ENCODE data around the gene RGS6.
"Not testable (repeated sequence)": the region's sequence is repeated elsewhere in the genome, so short reads cannot be mapped to it uniquely, and the experiment has no call there.

The RGS6 gene

DNA sequence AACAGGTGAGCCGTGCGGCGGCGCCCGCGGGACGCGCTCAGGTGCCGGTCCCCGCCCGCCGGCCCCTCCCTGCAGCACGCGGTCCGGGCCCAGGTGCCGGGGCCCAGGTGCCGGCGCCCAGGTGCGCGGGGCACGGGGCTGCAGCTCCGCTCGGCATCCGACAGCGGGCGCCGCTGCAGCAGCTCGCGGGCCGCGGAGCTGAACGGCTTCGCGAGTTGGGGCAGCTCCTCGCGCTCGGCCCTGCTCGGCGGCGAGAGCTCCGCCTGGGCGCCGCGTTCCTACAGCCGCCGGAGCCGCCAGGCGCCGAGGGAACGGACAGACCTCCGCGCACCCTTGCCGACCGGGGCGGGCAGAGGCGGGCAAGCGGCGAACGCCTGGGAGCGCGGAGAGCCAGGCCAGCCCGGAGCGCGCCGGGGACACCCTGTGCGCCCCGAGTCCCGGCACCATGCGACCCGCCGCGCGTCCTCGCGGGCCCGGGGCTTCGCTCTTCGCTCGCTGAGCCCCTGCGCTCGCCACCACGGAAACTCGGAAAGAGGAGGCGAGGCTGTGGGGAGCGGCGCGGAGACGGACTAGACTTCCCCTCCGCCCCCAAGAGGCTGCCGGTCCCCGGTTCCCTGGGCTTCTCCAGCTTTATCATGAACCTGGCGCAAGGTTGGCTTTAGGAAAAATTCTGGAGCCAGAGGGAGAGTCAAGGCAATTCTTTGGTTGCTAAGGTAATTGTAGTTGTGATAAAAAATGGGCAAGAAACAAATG, at the start of gene RGS6:
RGS6 (plus strand) TSS at position 201 of the 753 bp plus-strand sequence.
- Histone ChIP-seq H3K9me3 (ENCODE audit: control insufficient read depth in 2 of 2, low read length in 2 of 2) (no peaks in the 10 kb centered on the region), H3K4me1 (ENCODE audit: control insufficient read depth, insufficient read depth, low read length) (peaks cover 13% of the 10 kb centered on the region), H3K4me3 (ENCODE audit: low read length in 2 of 2) (peak within 1 kb of the TSS; percentile 40 to 64), H3K9ac (ENCODE audit: low read length in 2 of 2) (no peak within 1 kb of the TSS), H3K36me3 (ENCODE audit: control insufficient read depth in 2 of 2, insufficient read depth in 2 of 2, low read length in 2 of 2) (no peaks in the 10 kb centered on the region), H3K27ac (ENCODE audit: low read length) (no peak within 1 kb of the TSS), H3K27me3 (ENCODE audit: control insufficient read depth in 1 of 2, insufficient read depth in 2 of 2, low read length in 2 of 2) (peaks cover 15 to 38% of the 10 kb centered on the region in 2 donors)

DNA sequence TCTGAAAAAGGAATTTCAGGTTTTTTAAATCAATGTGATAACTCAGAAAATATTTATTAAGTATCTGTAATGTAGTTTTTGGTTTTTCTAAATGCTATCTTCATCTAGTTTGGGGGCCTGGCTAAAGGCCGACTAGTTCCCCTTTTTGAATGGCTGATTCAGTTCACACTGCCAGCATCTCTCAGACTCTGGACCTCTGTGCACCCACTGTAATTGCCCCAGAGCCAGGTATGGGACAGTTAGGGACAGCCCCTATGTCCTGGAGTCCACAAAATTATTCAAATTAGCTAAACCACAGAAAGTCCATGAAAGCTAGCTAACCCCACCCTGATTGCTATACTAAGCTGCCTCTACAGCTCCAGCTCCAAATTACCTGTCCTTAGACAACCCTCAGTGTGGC, 49.1 kb upstream of the RGS6 start:
- Histone ChIP-seq H3K4me1 (ENCODE audit: control insufficient read depth, insufficient read depth, low read length) (no peaks in the 10 kb centered on the region), H3K9me3 (ENCODE audit: control insufficient read depth in 2 of 2, low read length in 2 of 2) (peaks cover 0 to 5% of the 10 kb centered on the region in 2 donors), H3K9ac (ENCODE audit: low read length in 2 of 2) (no peak overlapping the region), H3K36me3 (ENCODE audit: control insufficient read depth in 2 of 2, insufficient read depth in 2 of 2, low read length in 2 of 2) (no peaks in the 10 kb centered on the region), H3K27ac (ENCODE audit: low read length) (no peak overlapping the region), H3K4me3 (ENCODE audit: low read length in 2 of 2) (no peak overlapping the region), H3K27me3 (ENCODE audit: control insufficient read depth in 1 of 2, insufficient read depth in 2 of 2, low read length in 2 of 2) (no peaks in the 10 kb centered on the region)

- Histone ChIP-seq H3K4me1 (ENCODE audit: control insufficient read depth, insufficient read depth, low read length) (no peaks in the 10 kb centered on the region), H3K27me3 (ENCODE audit: control insufficient read depth in 1 of 2, insufficient read depth in 2 of 2, low read length in 2 of 2) (no peaks in the 10 kb centered on the region), H3K4me3 (ENCODE audit: low read length in 2 of 2) (no peak overlapping the region), H3K36me3 (ENCODE audit: control insufficient read depth in 2 of 2, insufficient read depth in 2 of 2, low read length in 2 of 2) (no peaks in the 10 kb centered on the region), H3K9me3 (ENCODE audit: control insufficient read depth in 2 of 2, low read length in 2 of 2) (no peaks in the 10 kb centered on the region), H3K9ac (ENCODE audit: low read length in 2 of 2) (no peak overlapping the region), H3K27ac (ENCODE audit: low read length) (no peak overlapping the region)
Measured at GRCh38 chr14:71885301-71885700, 46.9 kb upstream of the RGS6 start.

- H3K4me1 ChIP-seq (ENCODE audit: control insufficient read depth, insufficient read depth, low read length); H3K9me3 ChIP-seq (ENCODE audit: control insufficient read depth in 2 of 2, low read length in 2 of 2); H3K27me3 ChIP-seq (ENCODE audit: control insufficient read depth in 1 of 2, insufficient read depth in 2 of 2, low read length in 2 of 2); H3K4me3 ChIP-seq (ENCODE audit: low read length in 2 of 2); H3K36me3 ChIP-seq (ENCODE audit: control insufficient read depth in 2 of 2, insufficient read depth in 2 of 2, low read length in 2 of 2); H3K27ac ChIP-seq (ENCODE audit: low read length); H3K9ac ChIP-seq (ENCODE audit: low read length in 2 of 2): not testable (repeated sequence)
Measured at GRCh38 chr14:71887802-71888201, 44.4 kb upstream of the RGS6 start.

GRCh38 chr14:71890541-71890940, 41.7 kb upstream of the RGS6 start:
- H3K9ac ChIP-seq (ENCODE audit: low read length in 2 of 2): no peak overlapping the region
- no peaks in the 10 kb centered on the region for H3K27me3 ChIP-seq (ENCODE audit: control insufficient read depth in 1 of 2, insufficient read depth in 2 of 2, low read length in 2 of 2)
- no peaks in the 10 kb centered on the region for H3K36me3 ChIP-seq (ENCODE audit: control insufficient read depth in 2 of 2, insufficient read depth in 2 of 2, low read length in 2 of 2)
- no peak overlapping the region for H3K4me3 ChIP-seq (ENCODE audit: low read length in 2 of 2)
- H3K4me1 ChIP-seq (ENCODE audit: control insufficient read depth, insufficient read depth, low read length): no peaks in the 10 kb centered on the region
- H3K27ac ChIP-seq (ENCODE audit: low read length): no peak overlapping the region
- no peaks in the 10 kb centered on the region for H3K9me3 ChIP-seq (ENCODE audit: control insufficient read depth in 2 of 2, low read length in 2 of 2)

- Histone ChIP-seq H3K27ac (ENCODE audit: low read length) (no peak overlapping the region), H3K4me1 (ENCODE audit: control insufficient read depth, insufficient read depth, low read length) (no peaks in the 10 kb centered on the region), H3K27me3 (ENCODE audit: control insufficient read depth in 1 of 2, insufficient read depth in 2 of 2, low read length in 2 of 2) (no peaks in the 10 kb centered on the region), H3K9ac (ENCODE audit: low read length in 2 of 2) (no peak overlapping the region), H3K9me3 (ENCODE audit: control insufficient read depth in 2 of 2, low read length in 2 of 2) (no peaks in the 10 kb centered on the region), H3K4me3 (ENCODE audit: low read length in 2 of 2) (no peak overlapping the region), H3K36me3 (ENCODE audit: control insufficient read depth in 2 of 2, insufficient read depth in 2 of 2, low read length in 2 of 2) (no peaks in the 10 kb centered on the region)
Measured at GRCh38 chr14:71891185-71891584, 41.0 kb upstream of the RGS6 start.

GRCh38 chr14:71891970-71892369, 40.3 kb upstream of the RGS6 start:
- H3K9me3 ChIP-seq (ENCODE audit: control insufficient read depth in 2 of 2, low read length in 2 of 2): no peaks in the 10 kb centered on the region
- H3K27ac ChIP-seq (ENCODE audit: low read length): no peak overlapping the region
- no peaks in the 10 kb centered on the region for H3K36me3 ChIP-seq (ENCODE audit: control insufficient read depth in 2 of 2, insufficient read depth in 2 of 2, low read length in 2 of 2)
- no peak overlapping the region for H3K4me3 ChIP-seq (ENCODE audit: low read length in 2 of 2)
- H3K9ac ChIP-seq (ENCODE audit: low read length in 2 of 2): no peak overlapping the region
- H3K27me3 ChIP-seq (ENCODE audit: control insufficient read depth in 1 of 2, insufficient read depth in 2 of 2, low read length in 2 of 2): no peaks in the 10 kb centered on the region
- no peaks in the 10 kb centered on the region for H3K4me1 ChIP-seq (ENCODE audit: control insufficient read depth, insufficient read depth, low read length)

DNA sequence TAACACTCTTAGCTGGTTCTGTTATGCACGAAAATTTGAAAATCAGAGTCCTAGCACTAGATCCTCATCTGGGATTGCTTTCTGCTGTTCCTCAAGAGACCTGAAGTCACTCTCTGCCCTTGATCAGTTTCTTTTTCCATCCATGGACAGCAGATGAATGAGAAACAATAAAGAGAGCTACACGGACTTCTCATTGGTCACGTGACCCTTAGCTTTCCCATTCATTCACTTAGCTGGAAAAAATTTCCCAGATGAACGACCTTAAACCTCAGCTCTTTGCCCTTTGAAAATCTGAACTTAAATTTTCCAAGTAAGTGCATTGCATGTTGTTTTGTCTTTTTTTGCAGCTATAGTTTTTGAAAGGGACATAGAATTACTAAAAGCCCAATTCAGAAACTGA, 27.2 kb upstream of the RGS6 start:
- no peaks in the 10 kb centered on the region for H3K36me3 ChIP-seq (ENCODE audit: control insufficient read depth in 2 of 2, insufficient read depth in 2 of 2, low read length in 2 of 2)
- peaks cover 0 to 3% of the 10 kb centered on the region in 2 donors for H3K27me3 ChIP-seq (ENCODE audit: control insufficient read depth in 1 of 2, insufficient read depth in 2 of 2, low read length in 2 of 2)
- no peak overlapping the region for H3K4me3 ChIP-seq (ENCODE audit: low read length in 2 of 2)
- H3K9ac ChIP-seq (ENCODE audit: low read length in 2 of 2): no peak overlapping the region
- no peak overlapping the region for H3K27ac ChIP-seq (ENCODE audit: low read length)
- no peaks in the 10 kb centered on the region for H3K4me1 ChIP-seq (ENCODE audit: control insufficient read depth, insufficient read depth, low read length)
- peaks cover 0 to 6% of the 10 kb centered on the region in 2 donors for H3K9me3 ChIP-seq (ENCODE audit: control insufficient read depth in 2 of 2, low read length in 2 of 2)

DNA sequence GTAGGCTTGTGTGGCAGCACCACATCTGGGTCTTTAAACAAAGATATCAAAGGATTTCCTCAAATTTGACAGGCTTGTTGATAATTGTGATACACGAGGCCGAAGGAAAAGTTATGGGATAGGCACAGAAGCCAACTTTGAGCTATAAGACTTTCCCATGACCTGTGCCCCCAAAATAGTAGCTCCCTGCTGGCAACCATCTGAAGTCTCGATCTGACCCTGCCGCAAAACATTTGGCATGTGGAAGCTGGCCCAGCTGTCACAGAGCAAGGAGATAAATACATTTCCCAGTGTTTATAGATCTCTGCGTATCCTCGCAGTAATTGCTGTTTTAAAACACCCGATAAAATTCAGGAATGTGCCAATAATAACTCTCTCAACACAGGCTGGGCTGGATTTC, 26.4 kb upstream of the RGS6 start:
- Histone ChIP-seq H3K4me3 (ENCODE audit: low read length in 2 of 2) (no peak overlapping the region), H3K27ac (ENCODE audit: low read length) (no peak overlapping the region), H3K9me3 (ENCODE audit: control insufficient read depth in 2 of 2, low read length in 2 of 2) (peaks cover 0 to 2% of the 10 kb centered on the region in 2 donors), H3K36me3 (ENCODE audit: control insufficient read depth in 2 of 2, insufficient read depth in 2 of 2, low read length in 2 of 2) (no peaks in the 10 kb centered on the region), H3K4me1 (ENCODE audit: control insufficient read depth, insufficient read depth, low read length) (no peaks in the 10 kb centered on the region), H3K27me3 (ENCODE audit: control insufficient read depth in 1 of 2, insufficient read depth in 2 of 2, low read length in 2 of 2) (peaks cover 0 to 3% of the 10 kb centered on the region in 2 donors), H3K9ac (ENCODE audit: low read length in 2 of 2) (no peak overlapping the region)

- no peaks in the 10 kb centered on the region for H3K4me1 ChIP-seq (ENCODE audit: control insufficient read depth, insufficient read depth, low read length)
- no peaks in the 10 kb centered on the region for H3K36me3 ChIP-seq (ENCODE audit: control insufficient read depth in 2 of 2, insufficient read depth in 2 of 2, low read length in 2 of 2)
- H3K27me3 ChIP-seq (ENCODE audit: control insufficient read depth in 1 of 2, insufficient read depth in 2 of 2, low read length in 2 of 2): peaks cover 0 to 3% of the 10 kb centered on the region in 2 donors
- no peak overlapping the region for H3K9ac ChIP-seq (ENCODE audit: low read length in 2 of 2)
- no peak overlapping the region for H3K27ac ChIP-seq (ENCODE audit: low read length)
- no peak overlapping the region for H3K4me3 ChIP-seq (ENCODE audit: low read length in 2 of 2)
- no peaks in the 10 kb centered on the region for H3K9me3 ChIP-seq (ENCODE audit: control insufficient read depth in 2 of 2, low read length in 2 of 2)
Measured at GRCh38 chr14:71907793-71908515, 24.3 kb upstream of the RGS6 start.

DNA sequence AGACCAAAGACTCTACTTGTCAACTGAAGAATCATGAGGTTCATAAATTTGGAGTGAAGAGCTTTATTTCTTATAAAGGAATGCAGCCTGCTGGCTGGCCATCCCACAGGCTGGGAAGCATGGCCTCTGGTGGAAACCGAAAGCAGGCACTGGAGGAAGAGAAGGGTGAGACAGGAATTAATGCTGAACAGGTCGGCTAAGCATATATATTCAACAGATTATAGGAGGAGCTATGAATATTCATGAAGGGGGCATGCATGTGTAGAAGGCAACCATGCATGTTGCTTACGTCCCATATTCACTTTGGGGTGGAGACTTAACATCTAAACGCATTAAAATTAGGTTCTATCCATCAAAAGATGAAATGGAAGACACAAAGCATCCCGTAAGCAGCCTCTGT, 20.6 kb upstream of the RGS6 start:
- Histone ChIP-seq H3K27me3 (ENCODE audit: control insufficient read depth in 1 of 2, insufficient read depth in 2 of 2, low read length in 2 of 2) (no peaks in the 10 kb centered on the region), H3K4me1 (ENCODE audit: control insufficient read depth, insufficient read depth, low read length) (no peaks in the 10 kb centered on the region), H3K4me3 (ENCODE audit: low read length in 2 of 2) (no peak overlapping the region), H3K9ac (ENCODE audit: low read length in 2 of 2) (no peak overlapping the region), H3K27ac (ENCODE audit: low read length) (no peak overlapping the region), H3K9me3 (ENCODE audit: control insufficient read depth in 2 of 2, low read length in 2 of 2) (no peaks in the 10 kb centered on the region), H3K36me3 (ENCODE audit: control insufficient read depth in 2 of 2, insufficient read depth in 2 of 2, low read length in 2 of 2) (no peaks in the 10 kb centered on the region)

Data from stomach smooth muscle (tissue), 2 donors.